Smooth muscle cell (in vitro differentiated cells): Measurements from ENCODE around the gene UNC93A. TPM values are rescaled to one million over a fixed set of nuclear protein-coding genes. Genes with fewer than 3 reads are reported as not detected.

Source experiments
- DNase-seq: peaks from one replicate; lab custom pipeline; 2025; ENCODE audit not compliant: unreplicated experiment; lab: John Stamatoyannopoulos, UW
- H2AFZ ChIP-seq: fragments of 200-600 bp; sonication (generic); 2 replicates; pipeline ENCODE4 v1.6.0; 2016; ENCODE audit warnings: antibody characterized with exemption, low read depth, mild to moderate bottlenecking
- H3F3A ChIP-seq: fragments of 200-600 bp; sonication (generic); 2 replicates; pipeline ENCODE4 v1.6.0; 2017; ENCODE audit warnings: antibody characterized with exemption, low read depth
- H3K27ac ChIP-seq: fragments of 200-600 bp; sonication (generic); 2 replicates; pipeline ENCODE4 v1.5.1; 2016; ENCODE audit warnings: low read depth, mild to moderate bottlenecking
- H3K27me3 ChIP-seq: fragments of 200-600 bp; sonication (generic); 2 replicates; pipeline ENCODE4 v1.6.1; 2016; ENCODE audit warnings: low read depth, mild to moderate bottlenecking
- H3K36me3 ChIP-seq: fragments of 200-600 bp; sonication (generic); 2 replicates; pipeline ENCODE4 v1.5.1; 2016; ENCODE audit warnings: low read depth
- H3K4me1 ChIP-seq: fragments of 200-600 bp; sonication (generic); 2 replicates; pipeline ENCODE4 v1.5.1; 2016; ENCODE audit warnings: low read depth
- H3K4me2 ChIP-seq: fragments of 200-600 bp; sonication (generic); 2 replicates; pipeline ENCODE4 v1.6.0; 2016; ENCODE audit warnings: mild to moderate bottlenecking
- H3K4me3 ChIP-seq: fragments of 200-600 bp; sonication (generic); 2 replicates; pipeline ENCODE4 v1.5.1; 2016; ENCODE audit warnings: mild to moderate bottlenecking
- H3K79me2 ChIP-seq: fragments of 200-600 bp; sonication (generic); 2 replicates; pipeline ENCODE4 v1.6.0; 2016; ENCODE audit warnings: low read depth, mild to moderate bottlenecking
- H3K9ac ChIP-seq: fragments of 200-600 bp; sonication (generic); 2 replicates; pipeline ENCODE4 v1.6.0; 2016; ENCODE audit warnings: low read depth
- H3K9me3 ChIP-seq: fragments of 200-600 bp; sonication (generic); replicated peaks from 2 replicates; pipeline ENCODE4 v1.5.1; 2016; ENCODE audit warnings: low read depth
- H4K20me1 ChIP-seq: fragments of 200-600 bp; sonication (generic); 2 replicates; pipeline ENCODE4 v1.6.0; 2016; ENCODE audit warnings: low read depth
- CTCF ChIP-seq: fragments of 200-600 bp; sonication (generic); IDR thresholded peaks from 2 replicates; pipeline ENCODE4 v1.5.1; 2017; ENCODE audit warnings: borderline replicate concordance, mild to moderate bottlenecking, antibody characterized with exemption; ENCODE audit not compliant: insufficient read depth, poor library complexity, severe bottlenecking
- WGBS: methylation state at CpG from one replicate; pipeline ENCODE4 v1.1.7; 2016; ENCODE audit warnings: low lambda C conversion rate; 5-methylcytosine and 5-hydroxymethylcytosine counted together
- polyA plus RNA-seq: library from polyadenylated mRNA; unstranded; fragments of >200 nt; fragmentation: Nextera tagmentation; extraction: Ambion mirVana; gene quantifications from 2 replicates; pipeline ENCODE4 v1.2.1, GENCODE V29; 2016
- total RNA-seq: library from RNA; depleted of rRNA; stranded (reverse); fragments of >200 nt; gene quantifications from 2 replicates; pipeline ENCODE4 v1.2.3, GENCODE V29; 2014

The UNC93A gene
- total and polyA plus RNA-seq, 2 experiments from 2014 or later = not detected

- DNase-seq = no peak
- Histone ChIP-seq H3K9ac (no peak overlapping the region), H3F3A (no peaks in the 10 kb centered on the region), H3K27me3 (no peaks in the 10 kb centered on the region), H3K4me1 (no peaks in the 10 kb centered on the region), H3K79me2 (no peaks in the 10 kb centered on the region), H3K27ac (no peak overlapping the region), H3K4me2 (no peak overlapping the region), H3K4me3 (no peak overlapping the region), H3K9me3 (no peaks in the 10 kb centered on the region), H3K36me3 (no peaks in the 10 kb centered on the region), H4K20me1 (no peaks in the 10 kb centered on the region), H2AFZ (no peak overlapping the region)
- no peak for TF ChIP-seq CTCF
- WGBS = 90% methylated on average over 13 of the region's 13 CpGs
These were observed 11.7 kb downstream of the UNC93A start for GRCh38 chr6:167302796-167303195.

- Histone ChIP-seq H3F3A (no peaks in the 10 kb centered on the region), H3K9me3 (no peaks in the 10 kb centered on the region), H3K27me3 (no peaks in the 10 kb centered on the region), H3K4me1 (no peaks in the 10 kb centered on the region), H3K27ac (no peak overlapping the region), H4K20me1 (no peaks in the 10 kb centered on the region), H3K79me2 (no peaks in the 10 kb centered on the region), H3K4me2 (no peak overlapping the region), H3K36me3 (no peaks in the 10 kb centered on the region), H2AFZ (no peak overlapping the region), H3K4me3 (no peak overlapping the region), H3K9ac (no peak overlapping the region)
- WGBS = 82% methylated on average over 22 of the region's 22 CpGs
- DNase-seq = no peak
- no peak for TF ChIP-seq CTCF
These were observed 12.8 kb downstream of the UNC93A start for GRCh38 chr6:167303675-167304625.

GRCh38 chr6:167304912-167305311, 13.8 kb downstream of the UNC93A start:
- Histone ChIP-seq H3K4me3 (no peak overlapping the region), H3K4me2 (no peak overlapping the region), H3K9ac (no peak overlapping the region), H3K27ac (no peak overlapping the region), H3K36me3 (no peaks in the 10 kb centered on the region), H2AFZ (no peak overlapping the region), H3K27me3 (no peaks in the 10 kb centered on the region), H3K9me3 (no peaks in the 10 kb centered on the region), H3F3A (no peaks in the 10 kb centered on the region), H3K4me1 (no peaks in the 10 kb centered on the region), H4K20me1 (no peaks in the 10 kb centered on the region), H3K79me2 (no peaks in the 10 kb centered on the region)
- no peak for TF ChIP-seq CTCF
- WGBS = 88% methylated on average over 2 of the region's 2 CpGs
- no peak for DNase-seq

- Histone ChIP-seq H3F3A (no peaks in the 10 kb centered on the region), H3K27me3 (no peaks in the 10 kb centered on the region), H3K36me3 (no peaks in the 10 kb centered on the region), H3K9ac (no peak overlapping the region), H3K4me2 (no peak overlapping the region), H3K4me3 (no peak overlapping the region), H3K79me2 (no peaks in the 10 kb centered on the region), H3K9me3 (no peaks in the 10 kb centered on the region), H3K27ac (no peak overlapping the region), H3K4me1 (no peaks in the 10 kb centered on the region), H2AFZ (no peak overlapping the region), H4K20me1 (no peaks in the 10 kb centered on the region)
- DNase-seq = no peak
- 94% methylated on average over 18 of the region's 18 CpGs for WGBS
- TF ChIP-seq CTCF = no peak
These were observed 14.7 kb downstream of the UNC93A start for GRCh38 chr6:167305796-167306195.
